Liver (tissue), 9 donors: ENCODE measurements around the gene RGS1. TPM values are rescaled to one million over a fixed set of nuclear protein-coding genes. Genes with fewer than 3 reads are reported as not detected.

Source experiments
- DNase-seq: peaks from one replicate; pipeline ENCODE4 v3.0.0-alpha.2; 2017; ENCODE audit warnings: low spot score
- H3K27ac ChIP-seq, 2 donors: one replicate each; pipeline ENCODE4 v1.7.0; 2013; ENCODE audit warnings: inconsistent platforms in 2 of 2, low read length in 2 of 2, control low read depth in 1 of 2, low read depth in 1 of 2, mild to moderate bottlenecking in 1 of 2
- H3K27me3 ChIP-seq, 4 donors: one replicate each; pipeline versions ENCODE4 v1.6.1 to v1.7.0; 2013; ENCODE audit warnings: low read length in 3 of 4, inconsistent platforms in 1 of 4, mild to moderate bottlenecking in 1 of 4, moderate library complexity in 1 of 4; ENCODE audit not compliant: control insufficient read depth in 4 of 4, insufficient read depth in 4 of 4
- H3K36me3 ChIP-seq, 4 donors: one replicate each; pipeline versions ENCODE4 v1.6.1 to v1.7.0; 2013; ENCODE audit warnings: low read length in 3 of 4, mild to moderate bottlenecking in 3 of 4, low read depth in 1 of 4, moderate library complexity in 1 of 4; ENCODE audit not compliant: control insufficient read depth in 4 of 4, insufficient read depth in 3 of 4
- H3K4me1 ChIP-seq, 4 donors: one replicate each; pipeline versions ENCODE4 v1.6.1 to v1.7.0; 2013; ENCODE audit warnings: low read length in 3 of 4, mild to moderate bottlenecking in 3 of 4, moderate library complexity in 1 of 4; ENCODE audit not compliant: control insufficient read depth in 4 of 4, insufficient read depth in 4 of 4
- H3K4me3 ChIP-seq, 3 donors: one replicate each; pipeline versions ENCODE4 v1.6.1 to v1.7.0; 2013; ENCODE audit warnings: low read length in 3 of 3, control low read depth in 1 of 3, low read depth in 1 of 3, mild to moderate bottlenecking in 1 of 3
- H3K9ac ChIP-seq, 2 donors: one replicate each; pipeline ENCODE4 v1.7.0; 2013; ENCODE audit warnings: low read length in 2 of 2, mild to moderate bottlenecking in 2 of 2, moderate library complexity in 2 of 2, control low read depth in 1 of 2, low read depth in 1 of 2
- H3K9me3 ChIP-seq, 4 donors: one replicate each; pipeline versions ENCODE4 v1.6.1 to v1.7.0; 2013; ENCODE audit warnings: low read length in 3 of 4; ENCODE audit not compliant: control insufficient read depth in 4 of 4
- EGR1 ChIP-seq, 2 donors: IDR thresholded peaks; 2 replicates each; pipeline ENCODE4 v1.6.1; 2016 to 2018; ENCODE audit warnings: antibody characterized with exemption in 2 of 2, low read depth in 2 of 2
- FOXA1 ChIP-seq: IDR thresholded peaks from 2 replicates; pipeline ENCODE4 v1.6.1; 2016; ENCODE audit warnings: antibody characterized with exemption
- FOXA2 ChIP-seq: IDR thresholded peaks from 2 replicates; pipeline ENCODE4 v1.6.1; 2016; ENCODE audit warnings: antibody characterized with exemption
- GABPA ChIP-seq, 2 donors: IDR thresholded peaks in 1 of 2; conservative IDR thresholded peaks in 1 of 2; 2 replicates each; pipeline ENCODE4 v1.6.1; 2016; ENCODE audit warnings: antibody characterized with exemption in 2 of 2, mild to moderate bottlenecking in 1 of 2, moderate library complexity in 1 of 2
- HNF4A ChIP-seq, 2 donors: conservative IDR thresholded peaks; 2 replicates each; pipeline ENCODE4 v1.6.1; 2016; ENCODE audit warnings: antibody characterized with exemption in 2 of 2, mild to moderate bottlenecking in 2 of 2
- HNF4G ChIP-seq: IDR thresholded peaks from 2 replicates; pipeline ENCODE4 v1.6.1; 2016; ENCODE audit warnings: antibody characterized with exemption
- JUND ChIP-seq, 2 donors: IDR thresholded peaks; 2 replicates each; pipeline ENCODE4 v1.6.1; 2016; ENCODE audit warnings: antibody characterized with exemption in 2 of 2
- MAX ChIP-seq: IDR thresholded peaks from 2 replicates; pipeline ENCODE4 v1.6.1; 2016; ENCODE audit warnings: antibody characterized with exemption
- NR2F2 ChIP-seq: IDR thresholded peaks from 2 replicates; pipeline ENCODE4 v1.6.1; 2016; ENCODE audit warnings: antibody characterized with exemption
- RAD21 ChIP-seq, 2 donors: IDR thresholded peaks; 2 replicates each; pipeline ENCODE4 v1.6.1; 2016; ENCODE audit warnings: antibody characterized with exemption in 2 of 2, mild to moderate bottlenecking in 2 of 2
- RXRA ChIP-seq, 2 donors: IDR thresholded peaks; 2 replicates each; pipeline ENCODE4 v1.6.1; 2017 to 2018; ENCODE audit warnings: antibody characterized with exemption in 2 of 2, mild to moderate bottlenecking in 1 of 2
- SP1 ChIP-seq: IDR thresholded peaks from 2 replicates; pipeline ENCODE4 v1.6.1; 2018; ENCODE audit warnings: antibody characterized with exemption, mild to moderate bottlenecking
- TAF1 ChIP-seq: conservative IDR thresholded peaks from 2 replicates; pipeline ENCODE4 v1.6.1; 2016; ENCODE audit warnings: antibody characterized with exemption, mild to moderate bottlenecking
- YY1 ChIP-seq: IDR thresholded peaks from 2 replicates; pipeline ENCODE4 v1.6.1; 2016; ENCODE audit warnings: antibody characterized with exemption, mild to moderate bottlenecking
- WGBS: extraction: QIAGEN DNeasy Blood & Tissue Kit; methylation state at CpG from one replicate; pipeline ENCODE4 v1.1.7; 2013; 5-methylcytosine and 5-hydroxymethylcytosine counted together
- polyA plus RNA-seq, 2 donors: library from polyadenylated mRNA; stranded (reverse) in 1 of 2; unstranded in 1 of 2; fragments of 200-250 nt in 1 of 2; fragments of >200 nt in 1 of 2; fragmentation: Nextera tagmentation in 1 of 2; extraction: Ambion mirVana in 1 of 2; gene quantifications; one replicate each; pipeline versions ENCODE4 v1.2.1 to v1.2.3, GENCODE V29; 2013 to 2015
- total RNA-seq, 2 donors: library from RNA; depleted of rRNA; stranded (reverse); fragments of >200 nt; gene quantifications; one replicate each; pipeline ENCODE4 v1.2.3, GENCODE V29; 2014
- TF ChIP-seq, protein P1 (sequence below): IDR thresholded peaks from 2 replicates; pipeline ENCODE4 v1.6.1; 2016; ENCODE audit warnings: antibody characterized with exemption
- TF ChIP-seq, protein P2 (sequence below): IDR thresholded peaks from 2 replicates; pipeline ENCODE4 v1.6.1; 2016; ENCODE audit warnings: antibody characterized with exemption, mild to moderate bottlenecking
- TF ChIP-seq, protein P3 (sequence below): IDR thresholded peaks from 2 replicates; pipeline ENCODE4 v1.6.1; 2016; ENCODE audit warnings: antibody characterized with exemption
- donor health status: healthy.
- donor health status: healthy.
- donor health status: healthy.
- donor health status: healthy.
- donor health status: healthy.

Gene RGS1
- total and polyA plus RNA-seq, 4 donors, result 1.8 to 7.7 (median 6.0) TPM

DNA sequence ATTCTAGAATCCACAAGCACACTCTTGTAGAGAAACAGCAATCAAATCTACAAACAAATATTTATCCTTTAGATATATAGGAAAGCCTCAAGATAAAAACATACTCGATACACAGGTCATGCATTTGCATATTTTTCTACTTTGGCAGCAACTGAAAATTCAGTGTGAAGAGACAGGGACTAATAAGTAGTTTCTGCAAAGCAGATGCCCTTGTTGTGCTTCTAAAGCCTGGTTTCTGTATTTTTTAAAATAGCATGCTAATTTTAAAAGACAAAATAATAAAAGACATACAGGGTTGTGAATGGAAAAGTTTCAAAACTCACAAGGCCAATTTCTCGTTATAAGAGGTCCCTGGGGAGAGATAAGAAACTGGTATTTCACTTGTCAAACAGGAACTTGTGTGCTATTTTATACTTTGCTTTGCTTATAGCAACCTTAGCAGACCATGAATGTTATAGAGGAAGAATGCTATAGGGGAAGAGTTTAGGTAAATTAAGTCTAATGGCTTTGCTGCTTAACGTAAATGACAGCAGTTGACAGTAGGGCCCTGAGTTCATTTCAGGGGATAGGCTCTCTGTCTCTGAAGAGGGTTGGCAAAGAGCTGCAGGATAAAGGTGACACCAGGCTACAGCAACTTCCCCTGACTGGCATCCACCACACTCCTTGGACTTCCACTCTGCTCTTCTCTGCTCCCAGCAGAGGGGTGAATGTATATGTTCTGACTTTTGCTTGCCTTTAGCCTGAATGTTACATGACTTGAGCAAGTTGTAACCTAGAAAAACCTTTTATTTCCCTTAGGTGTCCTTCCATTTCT is 51.0 kb downstream of the RGS1 start:
- Histone ChIP-seq H3K9me3 (no peaks in the 10 kb centered on the region), H3K4me1 (peaks cover 0 to 23% (median 22%) of the 10 kb centered on the region in 4 donors), H3K36me3 (no peaks in the 10 kb centered on the region), H3K4me3 (no peak overlapping the region), H3K9ac (no peak overlapping the region), H3K27me3 (no peaks in the 10 kb centered on the region), H3K27ac (no peak overlapping the region)
- WGBS, result 79% methylated on average over 3 of the region's 3 CpGs
- no peak for DNase-seq
- no peak for TF ChIP-seq MAX
- TF ChIP-seq FOXA2, result no peak
- TF ChIP-seq TAF1, result no peak
- no peak for TF ChIP-seq HNF4G

GRCh38 chr1:192627901-192628300 is 52.3 kb downstream of the RGS1 start:
- H3K36me3 ChIP-seq, result no peaks in the 10 kb centered on the region
- no peaks in the 10 kb centered on the region for H3K9me3 ChIP-seq
- H3K4me1 ChIP-seq, result peaks cover 0 to 27% (median 24%) of the 10 kb centered on the region in 4 donors
- no peak overlapping the region for H3K9ac ChIP-seq
- no peak for DNase-seq
- WGBS, result 91% methylated on average over 5 of the region's 5 CpGs
- no peak overlapping the region for H3K27ac ChIP-seq
- no peaks in the 10 kb centered on the region for H3K27me3 ChIP-seq
- H3K4me3 ChIP-seq, result no peak overlapping the region
- TF ChIP-seq GABPA (IDR thresholded peaks at IDR 0.05 in 1 of 2, conservative IDR thresholded peaks at IDR 0.05 in 1 of 2), result no peak
- no peak for TF ChIP-seq TAF1
- TF ChIP-seq, protein P1, sequence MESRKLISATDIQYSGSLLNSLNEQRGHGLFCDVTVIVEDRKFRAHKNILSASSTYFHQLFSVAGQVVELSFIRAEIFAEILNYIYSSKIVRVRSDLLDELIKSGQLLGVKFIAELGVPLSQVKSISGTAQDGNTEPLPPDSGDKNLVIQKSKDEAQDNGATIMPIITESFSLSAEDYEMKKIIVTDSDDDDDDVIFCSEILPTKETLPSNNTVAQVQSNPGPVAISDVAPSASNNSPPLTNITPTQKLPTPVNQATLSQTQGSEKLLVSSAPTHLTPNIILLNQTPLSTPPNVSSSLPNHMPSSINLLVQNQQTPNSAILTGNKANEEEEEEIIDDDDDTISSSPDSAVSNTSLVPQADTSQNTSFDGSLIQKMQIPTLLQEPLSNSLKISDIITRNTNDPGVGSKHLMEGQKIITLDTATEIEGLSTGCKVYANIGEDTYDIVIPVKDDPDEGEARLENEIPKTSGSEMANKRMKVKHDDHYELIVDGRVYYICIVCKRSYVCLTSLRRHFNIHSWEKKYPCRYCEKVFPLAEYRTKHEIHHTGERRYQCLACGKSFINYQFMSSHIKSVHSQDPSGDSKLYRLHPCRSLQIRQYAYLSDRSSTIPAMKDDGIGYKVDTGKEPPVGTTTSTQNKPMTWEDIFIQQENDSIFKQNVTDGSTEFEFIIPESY, result no peak
- no peak for TF ChIP-seq RAD21 (IDR thresholded peaks at IDR 0.05)
- TF ChIP-seq SP1, result no peak
- TF ChIP-seq RXRA (IDR thresholded peaks at IDR 0.05), result no peak
- TF ChIP-seq HNF4G, result no peak
- TF ChIP-seq MAX, result no peak
- no peak for TF ChIP-seq HNF4A (conservative IDR thresholded peaks at IDR 0.05)
- TF ChIP-seq YY1, result no peak

DNA sequence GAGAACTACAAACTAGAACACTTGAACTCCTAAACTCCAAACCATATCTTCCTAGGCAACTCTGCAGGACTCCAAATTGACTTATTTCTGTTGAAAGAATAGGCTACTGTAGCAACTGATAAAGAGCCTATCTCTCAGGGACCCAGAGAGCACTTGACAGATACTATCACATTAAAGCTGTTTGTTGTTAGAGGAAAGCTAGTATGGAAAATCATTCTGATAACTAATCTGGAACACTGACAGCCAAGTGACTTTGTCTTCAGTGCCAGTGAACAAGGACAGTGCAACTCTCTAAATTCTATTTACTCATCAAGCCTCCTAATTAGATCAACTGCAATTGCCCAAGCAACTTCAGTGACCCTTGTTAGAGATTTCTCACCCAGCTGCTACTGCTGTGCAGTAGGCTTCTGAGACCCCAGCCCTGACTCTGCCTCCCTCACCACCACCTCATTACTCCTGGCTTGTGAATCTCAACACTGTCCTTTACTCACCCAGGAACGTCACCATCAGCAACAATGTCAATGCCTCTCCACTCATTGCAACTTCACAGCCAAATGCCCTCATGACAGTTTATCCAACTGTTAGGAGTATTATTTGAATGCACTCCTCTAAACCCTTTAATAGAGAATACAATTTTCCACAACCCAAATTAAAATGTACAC is 53.0 kb downstream of the RGS1 start:
- 78% methylated on average over 1 of the region's 1 CpG for WGBS

More for the DNA sequence above, 53.0 kb downstream of the RGS1 start:
- Histone ChIP-seq H3K36me3 (no peaks in the 10 kb centered on the region), H3K9me3 (no peaks in the 10 kb centered on the region), H3K9ac (no peak overlapping the region), H3K4me3 (no peak overlapping the region), H3K27me3 (no peaks in the 10 kb centered on the region), H3K4me1 (peaks cover 0 to 28% (median 25%) of the 10 kb centered on the region in 4 donors), H3K27ac (no peak overlapping the region)
- TF ChIP-seq MAX (no peak), RXRA (IDR thresholded peaks at IDR 0.05) (no peak), FOXA1 (no peak), GABPA (IDR thresholded peaks at IDR 0.05 in 1 of 2, conservative IDR thresholded peaks at IDR 0.05 in 1 of 2) (no peak), JUND (IDR thresholded peaks at IDR 0.05) (no peak), SP1 (no peak), HNF4G (no peak), TAF1 (no peak), NR2F2 (no peak), FOXA2 (no peak), EGR1 (IDR thresholded peaks at IDR 0.05; ENCODE audit: low read depth in 2 of 2) (no peak), RAD21 (IDR thresholded peaks at IDR 0.05) (no peak), HNF4A (conservative IDR thresholded peaks at IDR 0.05) (no peak)
- TF ChIP-seq, protein P2, sequence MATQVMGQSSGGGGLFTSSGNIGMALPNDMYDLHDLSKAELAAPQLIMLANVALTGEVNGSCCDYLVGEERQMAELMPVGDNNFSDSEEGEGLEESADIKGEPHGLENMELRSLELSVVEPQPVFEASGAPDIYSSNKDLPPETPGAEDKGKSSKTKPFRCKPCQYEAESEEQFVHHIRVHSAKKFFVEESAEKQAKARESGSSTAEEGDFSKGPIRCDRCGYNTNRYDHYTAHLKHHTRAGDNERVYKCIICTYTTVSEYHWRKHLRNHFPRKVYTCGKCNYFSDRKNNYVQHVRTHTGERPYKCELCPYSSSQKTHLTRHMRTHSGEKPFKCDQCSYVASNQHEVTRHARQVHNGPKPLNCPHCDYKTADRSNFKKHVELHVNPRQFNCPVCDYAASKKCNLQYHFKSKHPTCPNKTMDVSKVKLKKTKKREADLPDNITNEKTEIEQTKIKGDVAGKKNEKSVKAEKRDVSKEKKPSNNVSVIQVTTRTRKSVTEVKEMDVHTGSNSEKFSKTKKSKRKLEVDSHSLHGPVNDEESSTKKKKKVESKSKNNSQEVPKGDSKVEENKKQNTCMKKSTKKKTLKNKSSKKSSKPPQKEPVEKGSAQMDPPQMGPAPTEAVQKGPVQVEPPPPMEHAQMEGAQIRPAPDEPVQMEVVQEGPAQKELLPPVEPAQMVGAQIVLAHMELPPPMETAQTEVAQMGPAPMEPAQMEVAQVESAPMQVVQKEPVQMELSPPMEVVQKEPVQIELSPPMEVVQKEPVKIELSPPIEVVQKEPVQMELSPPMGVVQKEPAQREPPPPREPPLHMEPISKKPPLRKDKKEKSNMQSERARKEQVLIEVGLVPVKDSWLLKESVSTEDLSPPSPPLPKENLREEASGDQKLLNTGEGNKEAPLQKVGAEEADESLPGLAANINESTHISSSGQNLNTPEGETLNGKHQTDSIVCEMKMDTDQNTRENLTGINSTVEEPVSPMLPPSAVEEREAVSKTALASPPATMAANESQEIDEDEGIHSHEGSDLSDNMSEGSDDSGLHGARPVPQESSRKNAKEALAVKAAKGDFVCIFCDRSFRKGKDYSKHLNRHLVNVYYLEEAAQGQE, result no peak
- TF ChIP-seq, protein P3, sequence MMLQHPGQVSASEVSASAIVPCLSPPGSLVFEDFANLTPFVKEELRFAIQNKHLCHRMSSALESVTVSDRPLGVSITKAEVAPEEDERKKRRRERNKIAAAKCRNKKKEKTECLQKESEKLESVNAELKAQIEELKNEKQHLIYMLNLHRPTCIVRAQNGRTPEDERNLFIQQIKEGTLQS, result no peak
- DNase-seq, result no peak
